HEK293 (cell line): ENCODE results near the gene MDM4.

ENCODE experiments used
- ATF2 ChIP-seq: fragments of 450-650 bp; formaldehyde crosslinking; IDR thresholded peaks from 2 replicates; pipeline ENCODE4 v1.5.1; 2016; ENCODE audit warnings: missing biosample characterization, missing genetic modification characterization, low read depth
- EGR2 ChIP-seq: fragments of 450-650 bp; formaldehyde crosslinking; IDR thresholded peaks from 2 replicates; pipeline ENCODE4 v1.5.1; 2016; ENCODE audit warnings: low read depth, missing biosample characterization, missing genetic modification characterization
- GLI2 ChIP-seq: fragments of 450-650 bp; formaldehyde crosslinking; IDR thresholded peaks from 2 replicates; pipeline ENCODE4; 2017; ENCODE audit warnings: missing biosample characterization, missing genetic modification characterization, low read depth, borderline replicate concordance
- KLF1 ChIP-seq: fragments of 450-650 bp; formaldehyde crosslinking; IDR thresholded peaks from 2 replicates; pipeline ENCODE4 v1.5.1; 2016; ENCODE audit warnings: missing biosample characterization, missing genetic modification characterization
- KLF8 ChIP-seq: fragments of 450-650 bp; formaldehyde crosslinking; IDR thresholded peaks from 2 replicates; pipeline ENCODE4 v1.5.1; 2016; ENCODE audit warnings: missing biosample characterization, missing genetic modification characterization
- PRDM4 ChIP-seq: fragments of 450-650 bp; formaldehyde crosslinking; IDR thresholded peaks from 2 replicates; pipeline ENCODE4 v1.5.1; 2017; ENCODE audit warnings: missing biosample characterization, missing genetic modification characterization
- SALL2 ChIP-seq: fragments of 450-650 bp; formaldehyde crosslinking; IDR thresholded peaks from 2 replicates; pipeline ENCODE4 v1.5.0; 2017; ENCODE audit warnings: missing biosample characterization, mild to moderate bottlenecking, missing genetic modification characterization, borderline replicate concordance
- SETDB1 ChIP-seq: IDR thresholded peaks from one replicate; pipeline ENCODE4 v1.6.1; 2017; ENCODE audit warnings: mild to moderate bottlenecking, low read length, moderate library complexity, mixed read lengths; ENCODE audit not compliant: insufficient read length
- SP3 ChIP-seq: fragments of 450-650 bp; formaldehyde crosslinking; IDR thresholded peaks from 2 replicates; pipeline ENCODE4 v1.5.1; 2016; ENCODE audit warnings: missing biosample characterization, missing genetic modification characterization
- YY1 ChIP-seq: fragments of 450-650 bp; formaldehyde crosslinking; IDR thresholded peaks from 2 replicates; pipeline ENCODE4 v1.5.1; 2018; ENCODE audit warnings: missing biosample characterization, missing genetic modification characterization
- ZBTB1 ChIP-seq: fragments of 450-650 bp; formaldehyde crosslinking; IDR thresholded peaks from 2 replicates; pipeline ENCODE4 v1.5.1; 2016; ENCODE audit warnings: missing biosample characterization, missing genetic modification characterization
- ZFP3 ChIP-seq: fragments of 450-650 bp; formaldehyde crosslinking; IDR thresholded peaks from 2 replicates; pipeline ENCODE4 v1.5.1; 2016; ENCODE audit warnings: low read depth, missing biosample characterization, missing genetic modification characterization
- ZNF10 ChIP-seq: fragments of 450-650 bp; formaldehyde crosslinking; IDR thresholded peaks from 2 replicates; pipeline ENCODE4 v1.5.1; 2017; ENCODE audit warnings: missing biosample characterization, missing genetic modification characterization
- ZNF19 ChIP-seq: fragments of 450-650 bp; formaldehyde crosslinking; IDR thresholded peaks from 2 replicates; pipeline ENCODE4; 2016; ENCODE audit warnings: missing biosample characterization, missing genetic modification characterization, low read depth
- ZNF266 ChIP-seq: fragments of 450-650 bp; formaldehyde crosslinking; IDR thresholded peaks from 2 replicates; pipeline ENCODE4 v1.5.1; 2016; ENCODE audit warnings: missing biosample characterization, missing genetic modification characterization, low read depth
- ZNF391 ChIP-seq: fragments of 450-650 bp; formaldehyde crosslinking; IDR thresholded peaks from 2 replicates; pipeline ENCODE4 v1.5.1; 2016; ENCODE audit warnings: low read depth, missing biosample characterization, missing genetic modification characterization, borderline replicate concordance
- ZNF416 ChIP-seq: fragments of 450-650 bp; formaldehyde crosslinking; IDR thresholded peaks from 2 replicates; pipeline ENCODE4 v1.5.1; 2016; ENCODE audit warnings: missing biosample characterization, missing genetic modification characterization
- ZNF510 ChIP-seq: fragments of 450-650 bp; formaldehyde crosslinking; IDR thresholded peaks from 2 replicates; pipeline ENCODE4 v1.5.1; 2018; ENCODE audit warnings: mild to moderate bottlenecking, missing genetic modification characterization, missing biosample characterization; ENCODE audit not compliant: insufficient replicate concordance
- ZNF530 ChIP-seq: fragments of 450-650 bp; formaldehyde crosslinking; IDR thresholded peaks from 2 replicates; pipeline ENCODE4 v1.5.1; 2016; ENCODE audit warnings: low read depth, missing biosample characterization, missing genetic modification characterization
- ZNF544 ChIP-seq: fragments of 450-650 bp; formaldehyde crosslinking; IDR thresholded peaks from 2 replicates; pipeline ENCODE4 v1.5.0; 2017; ENCODE audit warnings: missing biosample characterization, missing genetic modification characterization
- ZNF585B ChIP-seq: fragments of 450-650 bp; formaldehyde crosslinking; IDR thresholded peaks from 2 replicates; pipeline ENCODE4 v1.5.1; 2016; ENCODE audit warnings: missing biosample characterization, missing genetic modification characterization
- ZNF610 ChIP-seq: fragments of 450-650 bp; formaldehyde crosslinking; IDR thresholded peaks from 2 replicates; pipeline ENCODE4 v1.5.1; 2016; ENCODE audit warnings: missing biosample characterization, missing genetic modification characterization, borderline replicate concordance
- ZNF639 ChIP-seq: fragments of 450-650 bp; formaldehyde crosslinking; IDR thresholded peaks from 2 replicates; pipeline ENCODE4 v1.5.1; 2016; ENCODE audit warnings: missing biosample characterization, missing genetic modification characterization
- ZNF792 ChIP-seq: fragments of 450-650 bp; formaldehyde crosslinking; IDR thresholded peaks from 2 replicates; pipeline ENCODE4 v1.5.1; 2016; ENCODE audit warnings: missing biosample characterization, missing genetic modification characterization
- ZNF837 ChIP-seq: fragments of 450-650 bp; formaldehyde crosslinking; IDR thresholded peaks from 2 replicates; pipeline ENCODE4 v1.5.1; 2016; ENCODE audit warnings: missing biosample characterization, missing genetic modification characterization
- TF ChIP-seq, protein P1 (sequence below): fragments of 450-650 bp; formaldehyde crosslinking; IDR thresholded peaks from 2 replicates; pipeline ENCODE4 v1.5.1; 2016; ENCODE audit warnings: missing biosample characterization, missing genetic modification characterization
- TF ChIP-seq, protein P2 (sequence below): fragments of 450-650 bp; formaldehyde crosslinking; IDR thresholded peaks from 2 replicates; pipeline ENCODE4; 2016; ENCODE audit warnings: missing biosample characterization, missing genetic modification characterization
- TF ChIP-seq, protein P3 (sequence below): fragments of 450-650 bp; formaldehyde crosslinking; IDR thresholded peaks from 2 replicates; pipeline ENCODE4 v1.5.1; 2016; ENCODE audit warnings: missing biosample characterization, missing genetic modification characterization
- TF ChIP-seq, protein P4 (sequence below): fragments of 450-650 bp; formaldehyde crosslinking; IDR thresholded peaks from 2 replicates; pipeline ENCODE4 v1.5.1; 2016; ENCODE audit warnings: missing biosample characterization, missing genetic modification characterization

Gene MDM4

DNA sequence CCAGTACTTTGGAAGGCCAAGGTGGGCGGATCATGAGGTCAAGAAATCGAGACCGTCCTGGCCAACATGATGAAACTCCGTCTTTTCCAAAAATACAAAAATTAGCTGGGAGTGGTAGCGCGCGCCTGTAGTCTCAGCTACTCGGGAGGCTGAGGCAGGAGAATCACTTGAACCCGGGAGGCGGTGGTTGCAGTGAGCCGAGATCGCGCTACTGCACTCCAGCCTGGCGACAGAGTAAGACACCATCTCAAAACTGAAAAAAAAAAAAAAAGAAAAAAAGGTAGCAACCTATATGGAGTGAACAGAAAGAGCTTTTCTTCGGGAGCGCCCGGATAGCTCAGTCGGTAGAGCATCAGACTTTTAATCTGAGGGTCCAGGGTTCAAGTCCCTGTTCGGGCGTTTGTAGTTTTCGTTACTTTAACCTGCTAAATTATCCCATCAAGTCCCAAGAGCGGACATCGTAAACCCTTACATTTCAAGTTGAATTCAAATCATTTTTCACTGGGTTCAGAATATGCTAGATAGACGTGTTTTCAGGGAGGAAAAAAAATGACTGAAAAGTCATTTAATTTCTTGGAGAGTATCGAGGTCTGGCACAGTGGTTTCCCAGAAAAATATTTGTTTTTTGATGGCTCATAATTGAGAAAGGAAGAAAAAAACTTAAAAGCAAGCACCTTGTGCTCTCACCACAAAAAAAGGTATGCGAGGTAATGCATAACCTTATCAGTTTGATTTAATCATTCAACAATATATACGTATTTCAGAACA, 9.8 kb upstream of the MDM4 start (continued):
- TF ChIP-seq ZNF19 (tag by site-specific recombination) (no peak), ZNF639 (tag by site-specific recombination) (peak; percentile 83), ATF2 (tag by site-specific recombination) (no peak), ZNF792 (tag by site-specific recombination) (no peak), PRDM4 (no peak), GLI2 (tag by site-specific recombination) (no peak), ZNF10 (no peak), ZNF391 (tag by site-specific recombination) (peak; percentile 90; the same call in 1 of the 2 replicates), EGR2 (peak; percentile 43), ZNF510 (tag by site-specific recombination) (no peak), ZNF266 (tag by site-specific recombination) (no peak), KLF1 (peak; percentile 62), ZFP3 (tag by site-specific recombination) (no peak), SALL2 (tag by site-specific recombination) (no peak), SETDB1 (no peak), ZBTB1 (tag by site-specific recombination) (no peak; the same call in 1 of the 2 replicates), KLF8 (tag by site-specific recombination) (peak; percentile 80), ZNF585B (tag by site-specific recombination) (no peak), ZNF416 (no peak), ZNF530 (tag by site-specific recombination) (no peak), ZNF610 (peak; percentile 74), ZNF544 (tag by site-specific recombination) (no peak), ZNF837 (tag by site-specific recombination) (no peak), YY1 (tag by site-specific recombination) (no peak), SP3 (peak; percentile 27; the same call in 1 of the 2 replicates)
- TF ChIP-seq, protein P1, sequence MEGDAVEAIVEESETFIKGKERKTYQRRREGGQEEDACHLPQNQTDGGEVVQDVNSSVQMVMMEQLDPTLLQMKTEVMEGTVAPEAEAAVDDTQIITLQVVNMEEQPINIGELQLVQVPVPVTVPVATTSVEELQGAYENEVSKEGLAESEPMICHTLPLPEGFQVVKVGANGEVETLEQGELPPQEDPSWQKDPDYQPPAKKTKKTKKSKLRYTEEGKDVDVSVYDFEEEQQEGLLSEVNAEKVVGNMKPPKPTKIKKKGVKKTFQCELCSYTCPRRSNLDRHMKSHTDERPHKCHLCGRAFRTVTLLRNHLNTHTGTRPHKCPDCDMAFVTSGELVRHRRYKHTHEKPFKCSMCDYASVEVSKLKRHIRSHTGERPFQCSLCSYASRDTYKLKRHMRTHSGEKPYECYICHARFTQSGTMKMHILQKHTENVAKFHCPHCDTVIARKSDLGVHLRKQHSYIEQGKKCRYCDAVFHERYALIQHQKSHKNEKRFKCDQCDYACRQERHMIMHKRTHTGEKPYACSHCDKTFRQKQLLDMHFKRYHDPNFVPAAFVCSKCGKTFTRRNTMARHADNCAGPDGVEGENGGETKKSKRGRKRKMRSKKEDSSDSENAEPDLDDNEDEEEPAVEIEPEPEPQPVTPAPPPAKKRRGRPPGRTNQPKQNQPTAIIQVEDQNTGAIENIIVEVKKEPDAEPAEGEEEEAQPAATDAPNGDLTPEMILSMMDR: no peak
- TF ChIP-seq, protein P2, sequence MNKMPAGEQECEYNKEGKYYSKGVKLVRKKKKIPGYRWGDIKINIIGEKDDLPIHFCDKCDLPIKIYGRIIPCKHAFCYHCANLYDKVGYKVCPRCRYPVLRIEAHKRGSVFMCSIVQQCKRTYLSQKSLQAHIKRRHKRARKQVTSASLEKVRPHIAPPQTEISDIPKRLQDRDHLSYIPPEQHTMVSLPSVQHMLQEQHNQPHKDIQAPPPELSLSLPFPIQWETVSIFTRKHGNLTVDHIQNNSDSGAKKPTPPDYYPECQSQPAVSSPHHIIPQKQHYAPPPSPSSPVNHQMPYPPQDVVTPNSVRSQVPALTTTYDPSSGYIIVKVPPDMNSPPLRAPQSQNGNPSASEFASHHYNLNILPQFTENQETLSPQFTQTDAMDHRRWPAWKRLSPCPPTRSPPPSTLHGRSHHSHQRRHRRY (tag by site-specific recombination): no peak
- TF ChIP-seq, protein P3, sequence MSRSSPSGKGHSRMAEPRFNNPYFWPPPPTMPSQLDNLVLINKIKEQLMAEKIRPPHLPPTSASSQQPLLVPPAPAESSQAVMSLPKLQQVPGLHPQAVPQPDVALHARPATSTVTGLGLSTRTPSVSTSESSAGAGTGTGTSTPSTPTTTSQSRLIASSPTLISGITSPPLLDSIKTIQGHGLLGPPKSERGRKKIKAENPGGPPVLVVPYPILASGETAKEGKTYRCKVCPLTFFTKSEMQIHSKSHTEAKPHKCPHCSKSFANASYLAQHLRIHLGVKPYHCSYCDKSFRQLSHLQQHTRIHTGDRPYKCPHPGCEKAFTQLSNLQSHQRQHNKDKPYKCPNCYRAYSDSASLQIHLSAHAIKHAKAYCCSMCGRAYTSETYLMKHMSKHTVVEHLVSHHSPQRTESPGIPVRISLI (tag by site-specific recombination): peak; percentile 99
- TF ChIP-seq, protein P4, sequence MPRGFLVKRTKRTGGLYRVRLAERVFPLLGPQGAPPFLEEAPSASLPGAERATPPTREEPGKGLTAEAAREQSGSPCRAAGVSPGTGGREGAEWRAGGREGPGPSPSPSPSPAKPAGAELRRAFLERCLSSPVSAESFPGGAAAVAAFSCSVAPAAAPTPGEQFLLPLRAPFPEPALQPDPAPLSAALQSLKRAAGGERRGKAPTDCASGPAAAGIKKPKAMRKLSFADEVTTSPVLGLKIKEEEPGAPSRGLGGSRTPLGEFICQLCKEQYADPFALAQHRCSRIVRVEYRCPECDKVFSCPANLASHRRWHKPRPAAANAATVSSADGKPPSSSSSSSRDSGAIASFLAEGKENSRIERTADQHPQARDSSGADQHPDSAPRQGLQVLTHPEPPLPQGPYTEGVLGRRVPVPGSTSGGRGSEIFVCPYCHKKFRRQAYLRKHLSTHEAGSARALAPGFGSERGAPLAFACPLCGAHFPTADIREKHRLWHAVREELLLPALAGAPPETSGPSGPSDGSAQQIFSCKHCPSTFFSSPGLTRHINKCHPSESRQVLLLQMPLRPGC (tag by site-specific recombination): no peak; the same call in 1 of the 2 replicates
